Stimulated activated CD8-positive, alpha-beta memory T cell treated with anti-CD3 and anti-CD28 coated beads, Interleukin-12 subunit alpha, Interleukin-12 subunit beta, amount 100 ng/mL, for 24 hours (primary cell): ENCODE data around the gene ATG13.

ENCODE experiments used
- DNase-seq: peaks from one replicate; pipeline ENCODE4 v3.0.0-alpha.2; 2020; ENCODE audit errors: extremely low read depth

The ATG13 gene

DNA sequence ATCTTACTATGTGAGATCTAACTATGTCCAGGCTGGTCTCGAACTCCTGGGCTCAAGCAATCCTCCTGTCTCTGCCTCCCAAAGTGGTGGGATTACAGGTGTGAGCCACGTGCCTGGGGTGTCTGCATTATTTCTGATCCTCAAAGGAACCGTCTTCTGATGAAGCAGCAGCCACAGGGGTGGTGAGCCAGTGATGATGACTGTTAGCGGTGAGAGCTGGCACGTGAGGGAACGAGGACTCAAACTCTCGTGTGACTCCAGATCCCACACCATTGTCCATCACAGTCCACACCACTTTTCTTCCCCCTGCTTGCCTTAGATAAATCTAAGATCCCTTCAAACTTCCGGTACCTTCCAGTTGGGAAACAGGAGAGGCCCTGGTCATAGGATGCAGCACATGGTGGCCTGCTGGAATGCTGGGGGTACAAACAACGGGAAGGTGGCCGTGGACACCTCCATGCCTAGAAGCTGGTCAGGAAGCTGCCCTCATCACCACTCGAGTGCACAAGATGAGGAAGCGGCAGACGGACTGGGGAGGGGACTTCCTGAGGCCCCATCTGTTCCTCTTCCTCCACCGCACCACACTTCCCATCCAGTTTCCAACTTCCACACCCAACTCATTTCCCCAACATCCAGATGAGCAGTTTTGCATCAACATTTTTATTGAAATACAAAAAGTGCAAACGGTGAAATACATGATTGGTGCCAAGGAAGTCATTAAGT, 59.2 kb downstream of the ATG13 start:
- no peak for DNase-seq

- no peak for DNase-seq
Observed at GRCh38 chr11:46677169-46677568, 59.8 kb downstream of the ATG13 start.

GRCh38 chr11:46677991-46678740, 60.8 kb downstream of the ATG13 start:
- DNase-seq, result no peak

GRCh38 chr11:46678741-46679130, 61.4 kb downstream of the ATG13 start:
- no peak for DNase-seq

- no peak for DNase-seq
Observed at GRCh38 chr11:46679241-46680163, 62.1 kb downstream of the ATG13 start.

DNA sequence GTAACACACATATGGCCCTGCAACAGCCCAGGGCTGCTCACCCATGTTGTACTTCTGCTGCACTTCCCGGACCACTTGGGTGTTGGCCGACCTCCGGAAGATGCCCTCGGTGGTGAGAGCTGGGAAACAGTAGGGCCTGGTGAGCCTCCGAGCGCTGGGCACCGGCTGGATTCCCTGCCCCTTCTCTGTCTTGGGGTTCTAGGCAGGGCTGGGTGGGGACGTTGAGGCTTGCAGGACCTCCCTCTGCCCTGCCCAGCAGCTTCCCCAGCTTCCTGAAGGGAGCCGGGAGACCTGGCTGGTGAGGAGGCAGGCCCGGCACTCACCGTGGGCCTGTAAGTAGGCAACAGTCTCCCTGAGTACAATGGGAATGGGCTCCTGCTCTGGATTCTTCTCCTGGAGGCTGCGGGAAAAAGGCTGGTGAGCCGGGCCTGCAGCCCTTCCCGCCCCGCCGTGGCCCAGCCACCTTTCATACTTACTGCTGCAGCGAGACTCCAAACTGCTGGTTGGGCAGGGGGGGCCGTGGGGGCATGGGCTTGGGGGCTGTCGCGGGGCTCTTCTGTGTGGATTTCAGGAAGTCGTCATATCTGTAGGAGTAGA, 62.9 kb downstream of the ATG13 start:
- no peak for DNase-seq

- DNase-seq, result no peak
Observed at GRCh38 chr11:46680815-46681214, 63.5 kb downstream of the ATG13 start.

DNA sequence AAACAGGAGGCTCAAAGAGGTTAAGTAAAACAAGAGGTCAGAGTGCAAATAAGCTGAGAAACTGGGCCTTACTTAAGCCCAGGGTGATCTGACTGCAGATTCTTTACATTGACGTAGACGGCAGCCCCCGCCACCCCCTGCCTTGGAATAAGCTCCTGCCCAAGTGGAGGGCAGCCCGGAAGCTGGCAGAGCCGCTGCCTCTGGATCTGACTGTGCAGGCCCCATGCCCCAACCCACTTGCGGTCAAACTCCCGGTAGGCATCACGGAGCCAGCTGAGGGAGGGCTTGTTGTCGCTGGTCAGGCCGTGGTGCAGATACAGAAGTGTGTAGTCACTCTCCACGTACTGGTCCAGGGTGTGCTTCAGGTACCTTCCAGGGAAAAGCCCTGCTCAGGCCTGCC, 64.5 kb downstream of the ATG13 start:
- no peak for DNase-seq

- DNase-seq, result no peak
Observed at GRCh38 chr11:46682773-46683752, 65.7 kb downstream of the ATG13 start.

GRCh38 chr11:46684367-46684766, 67.0 kb downstream of the ATG13 start:
- DNase-seq, result no peak

DNA sequence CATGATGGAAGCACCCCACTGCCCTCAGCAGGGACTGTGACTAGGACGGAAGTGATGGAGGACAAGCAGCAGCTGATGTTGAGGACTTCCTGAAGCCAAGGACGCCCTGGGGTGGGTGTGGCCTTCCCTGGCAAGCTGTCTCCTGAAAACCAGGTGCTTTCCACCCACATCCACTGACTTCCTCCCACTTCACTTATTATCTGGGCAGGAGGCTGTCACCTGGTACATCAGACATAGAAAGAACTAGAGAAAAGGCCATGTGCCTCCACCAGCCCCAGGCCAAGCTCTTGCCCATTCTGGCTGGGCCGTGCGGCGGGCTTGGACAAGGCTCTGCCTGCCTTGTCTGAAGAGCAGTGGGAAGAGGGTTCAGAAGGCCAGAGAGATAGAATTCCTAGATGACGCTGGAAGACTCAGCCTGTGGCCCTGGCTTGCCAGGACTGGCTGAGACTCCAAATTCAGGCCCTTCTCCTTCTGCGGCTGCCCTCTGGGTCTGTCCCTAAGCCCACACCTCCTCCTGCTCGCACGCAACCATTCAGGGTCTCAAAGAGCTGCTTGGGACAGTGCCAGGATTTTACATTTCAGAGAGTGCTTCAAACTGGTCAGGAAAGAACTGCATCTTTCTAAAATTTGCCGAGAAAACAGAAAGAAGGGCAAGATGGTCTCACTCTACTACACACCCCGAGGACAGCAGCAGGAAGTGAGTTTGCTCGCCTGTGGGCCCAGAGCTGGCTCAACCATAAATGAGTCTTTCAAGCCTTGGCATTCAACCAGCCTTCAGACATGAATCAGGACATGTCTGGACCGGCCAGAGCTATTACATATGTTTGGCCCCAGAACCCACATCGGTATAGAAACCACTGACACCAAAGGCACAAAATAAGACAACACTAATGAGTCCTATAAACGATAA, 69.8 kb downstream of the ATG13 start:
- DNase-seq, result no peak

- no peak for DNase-seq
Observed at GRCh38 chr11:46690702-46691101, 73.3 kb downstream of the ATG13 start.

DNA sequence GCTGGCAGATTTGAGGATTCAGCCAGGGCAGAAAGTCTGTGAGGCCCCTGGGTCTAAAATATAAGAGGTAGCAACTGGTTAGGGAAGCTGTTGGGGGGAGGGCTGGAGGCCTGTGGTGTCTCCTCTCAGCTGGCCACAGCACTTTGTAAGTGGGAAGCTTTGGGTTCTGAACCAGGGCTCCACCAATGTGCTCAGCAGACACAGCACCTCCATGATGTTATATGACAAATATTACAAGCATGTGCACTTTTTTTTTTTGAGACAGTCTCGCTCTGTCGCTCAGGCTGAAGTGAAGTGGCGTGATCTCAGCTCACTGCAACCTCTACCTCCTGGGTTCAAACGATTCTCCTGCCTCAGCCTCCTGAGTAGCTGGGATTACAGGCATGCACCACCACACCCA, 75.1 kb downstream of the ATG13 start:
- DNase-seq, result no peak

GRCh38 chr11:46693597-46694012, 76.3 kb downstream of the ATG13 start:
- no peak for DNase-seq

DNA sequence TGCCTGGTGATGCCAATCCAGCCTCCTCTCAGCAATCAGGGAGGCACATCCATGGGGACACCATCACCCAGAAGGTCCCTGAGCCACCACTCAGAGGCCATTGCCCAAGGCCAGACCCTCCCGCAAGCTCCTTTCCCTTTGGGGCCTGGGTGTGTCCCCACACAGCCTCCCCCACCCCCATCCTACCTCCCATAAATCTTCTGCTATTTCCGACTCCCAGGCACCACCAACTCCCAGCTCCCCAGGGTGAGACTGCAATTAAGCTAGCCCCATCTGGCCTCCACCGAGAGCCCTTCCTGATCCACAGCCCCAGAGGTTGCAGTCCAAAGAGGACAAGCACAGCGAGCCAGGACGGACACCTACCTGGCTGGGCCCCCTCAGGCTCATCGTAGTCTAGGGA, 76.7 kb downstream of the ATG13 start:
- no peak for DNase-seq

- DNase-seq, result no peak
Observed at GRCh38 chr11:46694607-46695006, 77.3 kb downstream of the ATG13 start.

DNA sequence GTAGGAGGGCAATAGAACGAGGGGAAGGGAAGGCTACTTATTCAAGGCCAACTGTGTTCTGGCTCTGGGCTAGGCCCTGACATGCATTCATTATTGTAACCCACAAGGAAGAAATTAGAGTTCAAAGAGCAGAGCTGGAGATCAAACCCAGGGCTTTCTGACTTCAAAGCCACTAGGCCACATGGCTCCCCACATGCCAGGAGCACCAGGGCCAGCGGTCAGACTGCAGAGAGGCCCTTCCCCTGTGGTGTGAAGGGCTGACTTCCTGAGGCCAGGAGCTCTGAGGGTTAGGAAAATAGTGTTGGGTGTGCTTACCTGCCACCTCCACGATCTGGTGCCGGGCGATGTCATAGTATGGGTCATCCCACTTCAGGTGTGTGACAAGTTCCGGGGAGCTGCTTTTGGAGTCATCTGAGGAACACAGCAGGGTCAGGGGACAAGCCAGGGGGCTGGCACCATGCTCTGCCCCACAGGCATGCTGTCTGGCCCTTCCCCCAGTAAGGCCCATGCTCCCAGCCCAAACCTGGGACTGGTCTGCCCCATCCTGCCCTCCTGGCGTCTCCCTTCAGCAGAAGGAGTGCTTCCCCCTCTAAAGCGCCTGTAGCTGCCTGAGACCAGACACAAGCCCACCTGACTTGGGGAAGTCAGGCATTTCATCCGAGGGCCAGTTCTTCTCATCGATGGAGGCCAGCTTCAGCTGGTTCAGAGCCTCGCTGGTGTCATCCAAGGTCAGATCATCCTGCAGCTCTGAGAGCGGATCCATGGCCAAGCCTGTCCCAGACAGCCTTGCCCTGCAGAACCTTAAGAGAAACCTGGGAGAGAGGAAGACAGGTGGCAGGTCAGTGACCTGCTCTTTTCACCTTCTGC, 78.2 kb downstream of the ATG13 start:
- no peak for DNase-seq

DNA sequence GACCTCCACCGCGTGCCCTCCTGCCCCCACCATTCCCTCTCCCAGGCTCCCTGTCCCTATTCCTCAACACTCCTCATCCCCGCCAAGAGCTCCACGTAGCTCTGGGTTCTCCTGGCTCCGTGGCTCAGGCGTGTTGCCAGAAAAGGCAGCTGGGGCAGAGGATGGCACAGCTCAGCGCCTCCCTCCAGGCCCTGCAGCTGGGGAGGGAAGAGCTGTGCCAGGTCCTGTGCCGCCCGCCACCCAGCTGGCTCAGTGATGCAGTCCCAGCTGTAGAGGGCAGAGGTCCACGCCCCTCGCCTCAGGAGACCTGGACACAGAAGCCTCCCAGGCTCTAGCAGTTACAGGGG, 78.8 kb downstream of the ATG13 start:
- no peak for DNase-seq

DNA sequence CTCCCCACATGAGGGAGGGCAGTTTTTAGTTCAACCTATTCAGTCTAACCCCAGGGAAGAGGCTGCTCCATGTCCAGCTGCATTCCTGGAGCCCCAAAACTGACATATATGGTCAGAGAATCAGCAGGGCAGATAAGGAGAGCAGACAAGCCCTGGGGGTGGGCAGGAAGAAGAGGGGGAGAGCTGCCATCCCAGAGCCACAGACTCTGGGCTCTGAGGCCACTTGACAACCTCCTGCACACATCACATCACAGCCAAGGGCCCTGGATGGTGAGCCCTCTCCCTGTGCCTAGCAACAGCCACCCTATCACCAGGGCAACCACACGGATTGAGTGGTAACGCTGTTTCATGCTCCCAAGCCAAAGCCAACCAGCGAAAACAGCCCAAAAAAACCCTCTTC, 80.0 kb downstream of the ATG13 start:
- DNase-seq, result no peak
